GM12892 (cell line): Measurements from ENCODE around the gene PPP2R5E.

ENCODE experiments used
- POLR2A ChIP-seq: IDR thresholded peaks from 2 replicates; pipeline ENCODE4 v1.6.1; 2011; ENCODE audit warnings: low read depth, low read length, control low read depth
- POLR2AphosphoS5 ChIP-seq: IDR thresholded peaks from 2 replicates; pipeline ENCODE4 v1.6.1; 2011; ENCODE audit warnings: low read depth, low read length, control low read depth
- TAF1 ChIP-seq: IDR thresholded peaks from 2 replicates; pipeline ENCODE4 v1.6.1; 2011; ENCODE audit warnings: low read depth, mild to moderate bottlenecking, control low read depth, low read length, borderline replicate concordance

- TF ChIP-seq POLR2A (no peak), POLR2AphosphoS5 (no peak), TAF1 (no peak)
These were observed 198.8 kb downstream of the PPP2R5E start for GRCh38 chr14:63344336-63344735.
